PFSK-1 (cell line): Measurements from ENCODE around the gene ITGA11.

Source experiments
- SIN3A ChIP-seq: IDR thresholded peaks from 2 replicates; pipeline ENCODE4 v1.6.1; 2012; ENCODE audit warnings: mild to moderate bottlenecking, low read length, moderate library complexity, borderline replicate concordance; ENCODE audit not compliant: insufficient read depth
- TF ChIP-seq, protein P1 (sequence below), 2 experiments: IDR thresholded peaks; 2 replicates each; pipeline versions ENCODE4 v1.6.1 to v1.8.0; 2011 to 2012; ENCODE audit warnings: low read depth in 2 of 2, low read length in 2 of 2, control low read depth in 1 of 2, inconsistent platforms in 1 of 2, mild to moderate bottlenecking in 1 of 2, moderate library complexity in 1 of 2; ENCODE audit not compliant: insufficient read depth in 1 of 2

DNA sequence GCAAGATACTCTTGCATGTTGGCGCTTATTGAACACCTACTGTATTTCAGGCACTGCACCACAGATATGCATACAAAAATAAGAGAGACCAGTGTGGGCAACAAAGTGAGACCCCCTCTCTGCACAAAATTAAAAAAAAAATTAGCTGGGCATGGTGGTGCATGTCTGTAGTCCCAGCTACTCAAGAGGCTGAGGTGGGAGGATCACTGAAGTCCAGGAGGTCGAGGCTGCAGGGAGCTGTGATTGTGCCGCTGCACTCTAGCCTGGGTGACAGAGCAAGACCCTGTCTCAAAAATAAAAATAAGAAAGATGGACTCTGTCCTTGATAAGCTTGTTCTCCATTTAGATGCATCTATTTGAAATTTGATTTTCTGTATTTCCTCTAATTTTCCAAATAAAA, 133.6 kb downstream of the ITGA11 start:
- TF ChIP-seq, protein P1, sequence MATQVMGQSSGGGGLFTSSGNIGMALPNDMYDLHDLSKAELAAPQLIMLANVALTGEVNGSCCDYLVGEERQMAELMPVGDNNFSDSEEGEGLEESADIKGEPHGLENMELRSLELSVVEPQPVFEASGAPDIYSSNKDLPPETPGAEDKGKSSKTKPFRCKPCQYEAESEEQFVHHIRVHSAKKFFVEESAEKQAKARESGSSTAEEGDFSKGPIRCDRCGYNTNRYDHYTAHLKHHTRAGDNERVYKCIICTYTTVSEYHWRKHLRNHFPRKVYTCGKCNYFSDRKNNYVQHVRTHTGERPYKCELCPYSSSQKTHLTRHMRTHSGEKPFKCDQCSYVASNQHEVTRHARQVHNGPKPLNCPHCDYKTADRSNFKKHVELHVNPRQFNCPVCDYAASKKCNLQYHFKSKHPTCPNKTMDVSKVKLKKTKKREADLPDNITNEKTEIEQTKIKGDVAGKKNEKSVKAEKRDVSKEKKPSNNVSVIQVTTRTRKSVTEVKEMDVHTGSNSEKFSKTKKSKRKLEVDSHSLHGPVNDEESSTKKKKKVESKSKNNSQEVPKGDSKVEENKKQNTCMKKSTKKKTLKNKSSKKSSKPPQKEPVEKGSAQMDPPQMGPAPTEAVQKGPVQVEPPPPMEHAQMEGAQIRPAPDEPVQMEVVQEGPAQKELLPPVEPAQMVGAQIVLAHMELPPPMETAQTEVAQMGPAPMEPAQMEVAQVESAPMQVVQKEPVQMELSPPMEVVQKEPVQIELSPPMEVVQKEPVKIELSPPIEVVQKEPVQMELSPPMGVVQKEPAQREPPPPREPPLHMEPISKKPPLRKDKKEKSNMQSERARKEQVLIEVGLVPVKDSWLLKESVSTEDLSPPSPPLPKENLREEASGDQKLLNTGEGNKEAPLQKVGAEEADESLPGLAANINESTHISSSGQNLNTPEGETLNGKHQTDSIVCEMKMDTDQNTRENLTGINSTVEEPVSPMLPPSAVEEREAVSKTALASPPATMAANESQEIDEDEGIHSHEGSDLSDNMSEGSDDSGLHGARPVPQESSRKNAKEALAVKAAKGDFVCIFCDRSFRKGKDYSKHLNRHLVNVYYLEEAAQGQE (IDR thresholded peaks at IDR 0.05; ENCODE audit: insufficient read depth in 1 of 2, low read depth in 2 of 2, low read length in 2 of 2) = no peak
- TF ChIP-seq SIN3A = no peak
